ENCODE measurements around the gene TUBB4A. TPM values are rescaled to one million over a fixed set of nuclear protein-coding genes. Genes with fewer than 3 reads are reported as not detected.

Gene TUBB4A
- total and polyA plus RNA-seq, 10 of the 15 experiments (the other 5 are each of a cell fraction or from before 2014, with no cell fraction given), result 0.29 to 22.4 (median 3.8) TPM

GRCh38 chr19:6514926-6515544 is 12.9 kb upstream of the TUBB4A start:
- H3K4me3 ChIP-seq, result no peak overlapping the region
- ChIA-PET RAD21 (ENCODE audit: unreplicated experiment) (no interaction called here), CTCF (interaction anchor here (0.5 to 2.8 kb wide), 3 partner anchors 40 to 348 kb away, joined by 3 to 16 read pairs (median 3); no protein-coding TSS in a partner anchor), POLR2A (interaction anchor here (0.8 kb wide), 1 partner anchor 52 kb away, joined by 3 read pairs; no protein-coding TSS in a partner anchor), SMC1A (ENCODE audit: uncharacterized antibody, unreplicated experiment) (no interaction called here)
- WGBS (ENCODE audit: insufficient coverage, insufficient replicate concordance, low lambda C conversion rate, missing lambda C conversion rate), result 79% methylated on average over 15 of the region's 15 CpGs
- no peaks in the 10 kb centered on the region for H3K36me3 ChIP-seq (ENCODE audit: control insufficient read depth in 2 of 2, insufficient read depth in 2 of 2, low read length in 1 of 2)
- H3K79me2 ChIP-seq (ENCODE audit: control insufficient read depth, insufficient read depth, low read length), result peaks cover 14% of the 10 kb centered on the region
- no peaks in the 10 kb centered on the region for H4K20me1 ChIP-seq (ENCODE audit: control insufficient read depth, insufficient read depth)
- H3K9ac ChIP-seq (ENCODE audit: control insufficient read depth, insufficient read depth, low read length), result no peak overlapping the region
- H3K4me1 ChIP-seq (ENCODE audit: control insufficient read depth, insufficient read depth, low read length), result peaks cover 23% of the 10 kb centered on the region
- H3K9me3 ChIP-seq (replicated peaks; ENCODE audit: control insufficient read depth, insufficient read depth, low read length), result no peaks in the 10 kb centered on the region; the same call in 1 of the 3 replicates
- H3K27ac ChIP-seq (ENCODE audit: control insufficient read depth, insufficient read depth), result no peak overlapping the region
- H3K27me3 ChIP-seq (replicated peaks in 1 of 2; ENCODE audit: control insufficient read depth in 2 of 2, insufficient read depth in 2 of 2, low read length in 1 of 2), result no peaks in the 10 kb centered on the region
- TF ChIP-seq GABPA (IDR thresholded peaks at IDR 0.05; ENCODE audit: low read depth) (no peak), KDM1A (IDR thresholded peaks at IDR 0.05; ENCODE audit: borderline replicate concordance) (no peak), TARDBP (IDR thresholded peaks at IDR 0.05; ENCODE audit: borderline replicate concordance) (no peak), GATAD2B (conservative IDR thresholded peaks at IDR 0.05; ENCODE audit: low read depth) (no peak)
- ATAC-seq (no peak), DNase-seq (ENCODE audit: low read depth, low spot score) (no peak), FAIRE-seq (no peak)
- in situ Hi-C loops (cut with MboI), result loop anchor here (5.0 kb wide), 2 partner anchors 222 to 347 kb away; partner anchors contain the start of genes GPR108 and TRIP10
- no peak overlapping the region for H2AFZ ChIP-seq (ENCODE audit: control insufficient read depth, low read depth, low read length)
- BruUV-seq (replicated peaks), result no TSS peak
- intact Hi-C loops (cut with micrococcal nuclease; ENCODE audit: unreplicated experiment), result no loop called here
- H3K4me2 ChIP-seq (ENCODE audit: control insufficient read depth, insufficient read depth), result no peak overlapping the region

- Histone ChIP-seq H3K4me2 (ENCODE audit: control insufficient read depth, insufficient read depth) (no peak overlapping the region), H3K27me3 (replicated peaks in 1 of 2; ENCODE audit: control insufficient read depth in 2 of 2, insufficient read depth in 2 of 2, low read length in 1 of 2) (no peaks in the 10 kb centered on the region), H3K27ac (ENCODE audit: control insufficient read depth, insufficient read depth) (no peak overlapping the region), H3K36me3 (ENCODE audit: control insufficient read depth in 2 of 2, insufficient read depth in 2 of 2, low read length in 1 of 2) (no peaks in the 10 kb centered on the region), H2AFZ (ENCODE audit: control insufficient read depth, low read depth, low read length) (no peak overlapping the region), H3K4me1 (ENCODE audit: control insufficient read depth, insufficient read depth, low read length) (peaks cover 13% of the 10 kb centered on the region), H3K79me2 (ENCODE audit: control insufficient read depth, insufficient read depth, low read length) (peaks cover 14% of the 10 kb centered on the region), H3K4me3 (no peak overlapping the region), H3K9ac (ENCODE audit: control insufficient read depth, insufficient read depth, low read length) (no peak overlapping the region), H4K20me1 (ENCODE audit: control insufficient read depth, insufficient read depth) (no peaks in the 10 kb centered on the region), H3K9me3 (replicated peaks; ENCODE audit: control insufficient read depth, insufficient read depth, low read length) (no peaks in the 10 kb centered on the region)
- in situ Hi-C loops (cut with MboI) (no loop called here), intact Hi-C loops (cut with micrococcal nuclease; ENCODE audit: unreplicated experiment) (no loop called here)
- WGBS (ENCODE audit: insufficient coverage, insufficient replicate concordance, low lambda C conversion rate, missing lambda C conversion rate), result 28% methylated on average over 8 of the region's 9 CpGs
- TF ChIP-seq, protein P1, sequence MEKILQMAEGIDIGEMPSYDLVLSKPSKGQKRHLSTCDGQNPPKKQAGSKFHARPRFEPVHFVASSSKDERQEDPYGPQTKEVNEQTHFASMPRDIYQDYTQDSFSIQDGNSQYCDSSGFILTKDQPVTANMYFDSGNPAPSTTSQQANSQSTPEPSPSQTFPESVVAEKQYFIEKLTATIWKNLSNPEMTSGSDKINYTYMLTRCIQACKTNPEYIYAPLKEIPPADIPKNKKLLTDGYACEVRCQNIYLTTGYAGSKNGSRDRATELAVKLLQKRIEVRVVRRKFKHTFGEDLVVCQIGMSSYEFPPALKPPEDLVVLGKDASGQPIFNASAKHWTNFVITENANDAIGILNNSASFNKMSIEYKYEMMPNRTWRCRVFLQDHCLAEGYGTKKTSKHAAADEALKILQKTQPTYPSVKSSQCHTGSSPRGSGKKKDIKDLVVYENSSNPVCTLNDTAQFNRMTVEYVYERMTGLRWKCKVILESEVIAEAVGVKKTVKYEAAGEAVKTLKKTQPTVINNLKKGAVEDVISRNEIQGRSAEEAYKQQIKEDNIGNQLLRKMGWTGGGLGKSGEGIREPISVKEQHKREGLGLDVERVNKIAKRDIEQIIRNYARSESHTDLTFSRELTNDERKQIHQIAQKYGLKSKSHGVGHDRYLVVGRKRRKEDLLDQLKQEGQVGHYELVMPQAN (conservative IDR thresholded peaks at IDR 0.05), result no peak
- TF ChIP-seq, protein P2, sequence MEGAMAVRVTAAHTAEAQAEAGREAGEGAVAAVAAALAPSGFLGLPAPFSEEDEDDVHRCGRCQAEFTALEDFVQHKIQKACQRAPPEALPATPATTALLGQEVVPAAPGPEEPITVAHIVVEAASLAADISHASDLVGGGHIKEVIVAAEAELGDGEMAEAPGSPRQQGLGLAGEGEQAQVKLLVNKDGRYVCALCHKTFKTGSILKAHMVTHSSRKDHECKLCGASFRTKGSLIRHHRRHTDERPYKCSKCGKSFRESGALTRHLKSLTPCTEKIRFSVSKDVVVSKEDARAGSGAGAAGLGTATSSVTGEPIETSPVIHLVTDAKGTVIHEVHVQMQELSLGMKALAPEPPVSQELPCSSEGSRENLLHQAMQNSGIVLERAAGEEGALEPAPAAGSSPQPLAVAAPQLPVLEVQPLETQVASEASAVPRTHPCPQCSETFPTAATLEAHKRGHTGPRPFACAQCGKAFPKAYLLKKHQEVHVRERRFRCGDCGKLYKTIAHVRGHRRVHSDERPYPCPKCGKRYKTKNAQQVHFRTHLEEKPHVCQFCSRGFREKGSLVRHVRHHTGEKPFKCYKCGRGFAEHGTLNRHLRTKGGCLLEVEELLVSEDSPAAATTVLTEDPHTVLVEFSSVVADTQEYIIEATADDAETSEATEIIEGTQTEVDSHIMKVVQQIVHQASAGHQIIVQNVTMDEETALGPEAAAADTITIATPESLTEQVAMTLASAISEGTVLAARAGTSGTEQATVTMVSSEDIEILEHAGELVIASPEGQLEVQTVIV (IDR thresholded peaks at IDR 0.05; ENCODE audit: borderline replicate concordance, partially characterized antibody), result no peak
- no peak for TF ChIP-seq USF1 (IDR thresholded peaks at IDR 0.05; ENCODE audit: borderline replicate concordance, extremely low read length, insufficient read depth, low read depth, low read length)
- no TSS peak for BruUV-seq (replicated peaks)
- DNase-seq (ENCODE audit: low read depth, low spot score) (no peak), ATAC-seq (no peak), FAIRE-seq (no peak)
- SMC1A ChIA-PET (ENCODE audit: uncharacterized antibody, unreplicated experiment), result no interaction called here
- CTCF ChIA-PET, result interaction anchor here (0.7 to 2.8 kb wide), 2 partner anchors 41 to 349 kb away, joined by 3 to 16 read pairs; no protein-coding TSS in a partner anchor
- POLR2A ChIA-PET, result interaction anchor here (0.8 kb wide), 1 partner anchor 51 kb away, joined by 3 read pairs; no protein-coding TSS in a partner anchor
- RAD21 ChIA-PET (ENCODE audit: unreplicated experiment), result no interaction called here
Measured at GRCh38 chr19:6514089-6514488, 12.0 kb upstream of the TUBB4A start.

All from GM12878 (cell line).